ENCODE data around the gene LIMCH1. TPM values are rescaled to one million over a fixed set of nuclear protein-coding genes. Genes with fewer than 3 reads are reported as not detected.

Gene LIMCH1
- total RNA-seq, 1 experiment from 2014 or later, result 3.3 TPM

GRCh38 chr4:41597494-41597893, 59.5 kb downstream of the LIMCH1 start:
- H2BK15ac ChIP-seq (ENCODE audit: low read depth, low read length), result no peak overlapping the region
- no peak overlapping the region for H2AK5ac ChIP-seq (ENCODE audit: insufficient read length, low read length)
- H3K27me3 ChIP-seq (ENCODE audit: insufficient read depth, low read length), result no peaks in the 10 kb centered on the region; the same call in 1 of the 2 replicates
- no peak overlapping the region for H4K91ac ChIP-seq (ENCODE audit: insufficient read length, low read depth, low read length)
- H2AFZ ChIP-seq (ENCODE audit: low read length), result no peak overlapping the region
- no peak overlapping the region for H3K23ac ChIP-seq (ENCODE audit: insufficient read length, low read depth, low read length)
- Mint-ChIP-seq H3K27ac (no peak overlapping the region), H3K9me3 (no peaks in the 10 kb centered on the region), H3K4me1 (peaks cover 6 to 7% of the 10 kb centered on the region in 2 experiments), H3K4me3 (no peak overlapping the region), H3K36me3 (ENCODE audit: insufficient read depth in 1 of 3, low read depth in 3 of 3) (no peaks in the 10 kb centered on the region), H3K27me3 (ENCODE audit: low read depth) (peaks cover 2% of the 10 kb centered on the region)
- no peak overlapping the region for H3K27ac ChIP-seq (ENCODE audit: insufficient read length, low read depth, low read length)
- H3T11ph ChIP-seq (ENCODE audit: low read length), result no peak overlapping the region
- H4K8ac ChIP-seq (replicated peaks; ENCODE audit: insufficient read length, low read depth, low read length), result no peak overlapping the region
- H3K4me2 ChIP-seq (ENCODE audit: insufficient read depth, insufficient read length, low read length), result no peak overlapping the region
- H3K79me1 ChIP-seq (ENCODE audit: insufficient read depth, low read depth, low read length, poor library complexity, severe bottlenecking), result no peaks in the 10 kb centered on the region
- no peak overlapping the region for H3K9ac ChIP-seq (ENCODE audit: extremely low read depth, insufficient read length, low read length)
- H3K4ac ChIP-seq (ENCODE audit: low read depth, low read length), result no peak overlapping the region
- TF ChIP-seq CTCF (conservative IDR thresholded peaks at IDR 0.05), result no peak
- H3K9me3 ChIP-seq (ENCODE audit: control insufficient read depth, low read depth, low read length), result no peaks in the 10 kb centered on the region
- H3K23me2 ChIP-seq (ENCODE audit: insufficient read length, low read depth, low read length, poor library complexity, severe bottlenecking), result no peaks in the 10 kb centered on the region
- no peak overlapping the region for H2BK12ac ChIP-seq (ENCODE audit: insufficient read length, low read depth, low read length)
- no peak overlapping the region for H3K14ac ChIP-seq (ENCODE audit: insufficient read depth, low read length)
- H4K20me1 ChIP-seq (ENCODE audit: control insufficient read depth, insufficient read depth, insufficient read length), result no peaks in the 10 kb centered on the region
- H2BK120ac ChIP-seq (ENCODE audit: low read depth, low read length, poor library complexity, severe bottlenecking), result no peak overlapping the region
- DNase-seq, result no peak
- H3K4me1 ChIP-seq (ENCODE audit: insufficient read depth, low read length), result no peaks in the 10 kb centered on the region
- H3K56ac ChIP-seq (ENCODE audit: insufficient read length, low read depth, low read length), result no peak overlapping the region
- no peak overlapping the region for H2BK5ac ChIP-seq (ENCODE audit: insufficient read length, low read length)
- no peak overlapping the region for H3K18ac ChIP-seq (ENCODE audit: insufficient read length, low read depth, low read length)
- no peaks in the 10 kb centered on the region for H3K79me2 ChIP-seq (ENCODE audit: insufficient read depth, low read length)
- H2BK20ac ChIP-seq (ENCODE audit: low read depth, low read length, poor library complexity, severe bottlenecking), result no peak overlapping the region
- no peak overlapping the region for H4K5ac ChIP-seq (ENCODE audit: insufficient read length, low read depth, low read length)
